GM12878 (cell line): ENCODE measurements around the gene CARHSP1. TPM values are rescaled to one million over a fixed set of nuclear protein-coding genes. Genes with fewer than 3 reads are reported as not detected.

ENCODE experiments used
- ATAC-seq: fragments of 200-7000 bp; cut with Tn5 transposase; 3 replicates; pipeline ENCODE4 v1.9.1; 2020; ENCODE audit warnings: mild to moderate bottlenecking, moderate library complexity
- BruUV-seq: library from RNA; stranded (reverse); fragments of 400-500 nt; replicated peaks from 2 replicates; lab custom pipeline; 2021; lab: Mats Ljungman, UMichigan
- CTCF ChIA-PET: fragments of 300-600 bp; sonication (Branson Sonifier 250); formaldehyde crosslinking; extraction: SDS; loops from one replicate; lab custom pipeline; 2021; ENCODE audit warnings: inconsistent platforms; lab: Yijun Ruan, JAX
- POLR2A ChIA-PET: fragments of 350-600 bp; formaldehyde crosslinking; extraction: SDS; loops from one replicate; lab custom pipeline; 2021; ENCODE audit warnings: inconsistent platforms; lab: Charles Lee
- RAD21 ChIA-PET: fragments of 300-600 bp; sonication (Branson Sonifier 250); formaldehyde crosslinking; loops from one replicate; lab custom pipeline; 2023; ENCODE audit warnings: antibody characterized with exemption; ENCODE audit not compliant: unreplicated experiment; lab: Charles Lee
- SMC1A ChIA-PET: fragments of 300-600 bp; sonication (Branson Sonifier 250); formaldehyde crosslinking; loops from one replicate; lab custom pipeline; 2023; ENCODE audit not compliant: unreplicated experiment, uncharacterized antibody; lab: Charles Lee
- DNase-seq: peaks from one replicate; pipeline ENCODE4 v3.0.0-alpha.2; 2011; ENCODE audit warnings: low read depth, low spot score
- FAIRE-seq: peaks from 3 replicates; lab custom pipeline; 2011; peaks lifted over from hg19 to GRCh38; lab: Jason Lieb, UNC
- H2AFZ ChIP-seq: 2 replicates; pipeline ENCODE4 v1.6.0; 2011; ENCODE audit warnings: low read depth, low read length, control low read depth; ENCODE audit not compliant: control insufficient read depth
- H3K27ac ChIP-seq: 2 replicates; pipeline ENCODE4 v1.5.1; 2011; ENCODE audit warnings: control low read depth; ENCODE audit not compliant: control insufficient read depth, insufficient read depth
- H3K27me3 ChIP-seq, 2 experiments: replicated peaks in 1 of 2; 2 replicates each; pipeline versions ENCODE4 v1.6.0 to v1.6.1; 2011; ENCODE audit warnings: low read length in 1 of 2; ENCODE audit not compliant: control insufficient read depth in 2 of 2, insufficient read depth in 2 of 2
- H3K36me3 ChIP-seq, 2 experiments: 2 replicates each; pipeline ENCODE4 v1.5.1; 2011; ENCODE audit warnings: low read length in 1 of 2; ENCODE audit not compliant: control insufficient read depth in 2 of 2, insufficient read depth in 2 of 2
- H3K4me1 ChIP-seq: 2 replicates; pipeline ENCODE4 v1.6.1; 2011; ENCODE audit warnings: mild to moderate bottlenecking, low read length, moderate library complexity, mixed read lengths; ENCODE audit not compliant: control insufficient read depth, insufficient read depth
- H3K4me2 ChIP-seq: 2 replicates; pipeline ENCODE4 v1.6.0; 2011; ENCODE audit warnings: control low read depth; ENCODE audit not compliant: control insufficient read depth, insufficient read depth
- H3K4me3 ChIP-seq: fragments of 200-600 bp; sonication (generic); 2 replicates; pipeline ENCODE4 v1.5.1; 2016
- H3K79me2 ChIP-seq: 2 replicates; pipeline ENCODE4 v1.6.0; 2011; ENCODE audit warnings: low read length; ENCODE audit not compliant: control insufficient read depth, insufficient read depth
- H3K9ac ChIP-seq: 2 replicates; pipeline ENCODE4 v1.8.0; 2011; ENCODE audit warnings: low read length, control low read depth, mixed read lengths; ENCODE audit not compliant: control insufficient read depth, insufficient read depth
- H3K9me3 ChIP-seq: replicated peaks from 3 replicates; pipeline ENCODE4 v1.5.1; 2011; ENCODE audit warnings: mild to moderate bottlenecking, low read length; ENCODE audit not compliant: control insufficient read depth, insufficient read depth
- H4K20me1 ChIP-seq: 2 replicates; pipeline ENCODE4 v1.6.0; 2011; ENCODE audit not compliant: control insufficient read depth, insufficient read depth
- CHD4 ChIP-seq: fragments of 200-600 bp; sonication (generic); IDR thresholded peaks from 2 replicates; pipeline ENCODE4 v1.6.1; 2016; ENCODE audit warnings: mild to moderate bottlenecking
- IKZF1 ChIP-seq: fragments of 450-650 bp; conservative IDR thresholded peaks from 2 replicates; pipeline ENCODE4 v1.6.1; 2017; ENCODE audit warnings: antibody characterized with exemption, mild to moderate bottlenecking
- IKZF2 ChIP-seq, 2 experiments: fragments of 450-650 bp; IDR thresholded peaks; 2 replicates each; pipeline ENCODE4 v1.6.1; 2017; ENCODE audit warnings: mild to moderate bottlenecking in 2 of 2, moderate library complexity in 2 of 2
- SPI1 ChIP-seq: IDR thresholded peaks from 2 replicates; pipeline ENCODE4 v1.6.1; 2011; ENCODE audit warnings: low read depth, mild to moderate bottlenecking, low read length, moderate library complexity, borderline replicate concordance; ENCODE audit not compliant: insufficient read depth
- ZNF592 ChIP-seq: fragments of 450-650 bp; IDR thresholded peaks from 2 replicates; pipeline ENCODE4 v1.6.1; 2017; ENCODE audit warnings: mild to moderate bottlenecking, moderate library complexity
- ZNF622 ChIP-seq: fragments of 450-650 bp; IDR thresholded peaks from 2 replicates; pipeline ENCODE4 v1.6.1; 2017; ENCODE audit warnings: mild to moderate bottlenecking, inconsistent platforms
- ZNF687 ChIP-seq: fragments of 450-650 bp; IDR thresholded peaks from 2 replicates; pipeline ENCODE4 v1.6.1; 2017; ENCODE audit warnings: mild to moderate bottlenecking, moderate library complexity
- WGBS: methylation state at CpG from one replicate; pipeline ENCODE4 v1.1.6; 2016; ENCODE audit warnings: low lambda C conversion rate; ENCODE audit not compliant: insufficient replicate concordance, insufficient coverage; ENCODE audit errors: missing lambda C conversion rate; 5-methylcytosine and 5-hydroxymethylcytosine counted together
- in situ Hi-C: fragments of 300-500 bp; cut with MboI; formaldehyde crosslinking; loops from 9 replicates; pipeline ENCODE4 v1.14.3; 2018; ENCODE audit warnings: mixed read lengths
- intact Hi-C: fragments of 100-400 bp; cut with micrococcal nuclease; formaldehyde crosslinking; loops from one replicate; pipeline ENCODE4 v1.14.2; 2022; ENCODE audit not compliant: unreplicated experiment
- polyA plus RNA-seq, 11 experiments: library from polyadenylated mRNA; depleted of rRNA in 4 of 11; unstranded in 6 of 11; stranded (reverse) in 5 of 11; fragments of >200 nt; fragmentation: Nextera tagmentation in 4 of 11; fragmentation: Illumina TruSeq in 1 of 11; extraction: Ambion mirVana in 4 of 11; extraction: Trizol in 1 of 11; gene quantifications; 1 replicate in 1 of 11; 2 replicates in 10 of 11; pipeline versions ENCODE4 v1.2.1 to v1.2.3, GENCODE V29; 2011 to 2016; ENCODE audit warnings: inconsistent platforms in 2 of 11, missing spikeins in 2 of 11, low read depth in 1 of 11
- total RNA-seq, 4 experiments: library from RNA; depleted of rRNA in 3 of 4; stranded (reverse); fragments of >200 nt in 3 of 4; fragmentation: Illumina TruSeq in 1 of 4; extraction: Trizol in 1 of 4; gene quantifications; 2 replicates each; pipeline versions ENCODE4 v1.2.1 to v1.2.3, GENCODE V29; 2013 to 2021

CARHSP1 gene
- total and polyA plus RNA-seq, 10 of the 15 experiments (the other 5 are each of a cell fraction or from before 2014, with no cell fraction given), result 5.5 to 112 (median 67.0) TPM

- TF ChIP-seq ZNF622, result no peak
Measured at GRCh38 chr16:8826278-8826879, 42.4 kb downstream of the CARHSP1 start (continued).

DNA sequence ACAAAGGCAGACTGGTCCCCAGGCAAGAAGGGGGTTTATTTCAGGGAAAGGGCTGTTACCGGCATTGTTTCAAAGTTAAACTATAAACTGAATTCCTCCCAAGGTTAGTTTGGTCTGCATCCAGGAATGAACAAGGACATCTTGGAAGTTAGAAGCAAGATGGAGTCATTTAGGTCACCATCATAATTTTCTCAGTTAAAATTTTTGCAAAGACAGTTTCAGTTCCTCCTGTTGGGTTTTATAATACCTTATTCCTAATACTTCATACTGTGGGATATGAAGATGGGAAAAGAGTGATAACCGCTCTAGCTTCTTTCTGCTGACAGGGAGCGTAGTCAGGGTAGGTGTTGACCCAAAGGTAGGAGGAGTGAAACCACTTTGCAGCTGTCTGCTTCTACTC, 46.4 kb downstream of the CARHSP1 start:
- Histone ChIP-seq H3K4me2 (no peak overlapping the region), H3K36me3 (peaks cover 10 to 34% of the 10 kb centered on the region in 2 experiments)
- CTCF ChIA-PET, result interaction anchor here (1.3 to 2.3 kb wide), 2 partner anchors 52 to 58 kb away, joined by 3 to 11 read pairs; no protein-coding TSS in a partner anchor
- no peak for TF ChIP-seq CHD4
- peak in 1 of 2 experiments; percentile 16; a peak in 1 of 4 replicates for TF ChIP-seq IKZF2 (IDR thresholded peaks at IDR 0.05)
- peak; percentile 25; the same call in 1 of the 2 replicates for TF ChIP-seq ZNF687
- peak; percentile 50; the same call in 1 of the 2 replicates for TF ChIP-seq SPI1
- TF ChIP-seq ZNF592, result peak; percentile 70; the same call in 1 of the 2 replicates
- TF ChIP-seq IKZF1, result peak; percentile 31; the same call in 1 of the 2 replicates
- TF ChIP-seq, all 136 proteins: peak for 5
- POLR2A ChIA-PET, result no interaction called here
- no peak overlapping the region for H2AFZ ChIP-seq
- intact Hi-C loops (no loop called here), in situ Hi-C loops (no loop called here)
- ATAC-seq, result no peak
- DNase-seq, result no peak
- RAD21 ChIA-PET, result interaction anchor here (1.1 kb wide), 1 partner anchor 57 kb away, joined by 3 read pairs; no protein-coding TSS in a partner anchor
- WGBS, result 98% methylated on average over 3 of the region's 3 CpGs
- no peaks in the 10 kb centered on the region; the same call in 1 of the 2 replicates for H3K79me2 ChIP-seq
- H4K20me1 ChIP-seq, result peaks cover 3% of the 10 kb centered on the region; the same call in 1 of the 2 replicates
- no peak for FAIRE-seq
- no peak overlapping the region for H3K9ac ChIP-seq
- no peaks in the 10 kb centered on the region for H3K27me3 ChIP-seq
- no peak overlapping the region for H3K4me3 ChIP-seq
- no peak overlapping the region for H3K27ac ChIP-seq
- peaks cover 10% of the 10 kb centered on the region for H3K4me1 ChIP-seq
- SMC1A ChIA-PET, result interaction anchor here (1.2 to 1.9 kb wide), 2 partner anchors 21 to 38 kb away, joined by 3 to 6 read pairs; no protein-coding TSS in a partner anchor
- no peaks in the 10 kb centered on the region for H3K9me3 ChIP-seq
- BruUV-seq, result no TSS peak
